NK-92 (cell line): Measurements from ENCODE around the gene TIMM17A.

Experiments used
- DNase-seq: peaks from one replicate; lab custom pipeline; 2025; ENCODE audit not compliant: unreplicated experiment; lab: John Stamatoyannopoulos, UW

TIMM17A gene

GRCh38 chr1:201955009-201955728 lies at the start of gene TIMM17A:
TIMM17A (plus strand) TSS chr1:201955503; CDS start chr1:201955527, 24 bp downstream.
- DNase-seq = peak; percentile 43

GRCh38 chr1:201906336-201906735 lies 49.0 kb upstream of the TIMM17A start:
- no peak for DNase-seq

- DNase-seq = no peak
These were observed 47.7 kb upstream of the TIMM17A start for GRCh38 chr1:201907621-201908020.

GRCh38 chr1:201911826-201912571 lies 43.3 kb upstream of the TIMM17A start:
- DNase-seq = no peak

GRCh38 chr1:201912832-201913231 lies 42.5 kb upstream of the TIMM17A start:
- DNase-seq = no peak

GRCh38 chr1:201914456-201915235 lies 40.7 kb upstream of the TIMM17A start:
- no peak for DNase-seq

- DNase-seq = no peak
These were observed 38.6 kb upstream of the TIMM17A start for GRCh38 chr1:201916649-201917249.

- no peak for DNase-seq
These were observed 37.8 kb upstream of the TIMM17A start for GRCh38 chr1:201917362-201918033.

GRCh38 chr1:201918343-201918742 lies 37.0 kb upstream of the TIMM17A start:
- no peak for DNase-seq

GRCh38 chr1:201921952-201922558 lies 33.2 kb upstream of the TIMM17A start:
- no peak for DNase-seq

- DNase-seq = no peak
These were observed 30.1 kb upstream of the TIMM17A start for GRCh38 chr1:201925301-201925567.

GRCh38 chr1:201925981-201926645 lies 29.2 kb upstream of the TIMM17A start:
- DNase-seq = no peak

GRCh38 chr1:201928266-201928665 lies 27.0 kb upstream of the TIMM17A start:
- DNase-seq = no peak

- DNase-seq = no peak
These were observed 25.2 kb upstream of the TIMM17A start for GRCh38 chr1:201930137-201930536.

- DNase-seq = no peak
These were observed 24.5 kb upstream of the TIMM17A start for GRCh38 chr1:201930803-201931202.

GRCh38 chr1:201933840-201934430 lies 21.4 kb upstream of the TIMM17A start:
- no peak for DNase-seq

- no peak for DNase-seq
These were observed 17.6 kb upstream of the TIMM17A start for GRCh38 chr1:201937624-201938213.

- no peak for DNase-seq
These were observed 16.8 kb upstream of the TIMM17A start for GRCh38 chr1:201938440-201939035.

- DNase-seq = no peak
These were observed 16.2 kb upstream of the TIMM17A start for GRCh38 chr1:201939148-201939547.
